ENCODE results near the gene CRTC3. TPM values are rescaled to one million over a fixed set of nuclear protein-coding genes. Genes with fewer than 3 reads are reported as not detected.
A peak's percentile ranks its signal among the peaks of the same experiment; 100 is the strongest.

The CRTC3 gene
- total RNA-seq, 3 donors from 2014 or later, result 21.6 to 53.6 (median 21.7) TPM

DNA sequence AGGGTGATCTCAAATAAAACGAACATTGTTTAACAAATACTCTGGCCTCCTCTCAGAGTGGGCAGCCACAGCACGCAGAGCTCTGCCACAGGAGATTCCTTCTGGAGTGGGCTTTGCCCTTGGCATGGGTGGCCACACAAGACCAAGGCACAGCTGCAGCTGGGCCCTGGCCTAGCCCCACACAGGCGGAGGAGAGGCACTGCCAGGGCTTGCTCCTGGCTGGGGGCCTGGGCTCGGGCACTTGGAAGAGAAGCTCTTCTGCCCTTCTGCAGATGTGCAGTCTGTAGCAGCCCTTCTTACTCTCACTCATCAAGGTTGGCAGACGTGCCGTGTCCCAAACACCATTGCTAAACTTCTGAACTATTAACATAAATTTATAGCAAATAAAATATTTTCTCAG lies 67.2 kb downstream of the CRTC3 start:
- peaks cover 26% of the 10 kb centered on the region for H3K4me1 ChIP-seq (ENCODE audit: low read depth)
- no peaks in the 10 kb centered on the region for H3K9me3 ChIP-seq
- intact Hi-C loops (cut with DNase I, micrococcal nuclease), result no loop called here

GRCh38 chr15:90597577-90597976 lies 67.9 kb downstream of the CRTC3 start:
- intact Hi-C loops (cut with DNase I, micrococcal nuclease), result no loop called here
- Histone ChIP-seq H3K36me3 (ENCODE audit: low read depth) (no peaks in the 10 kb centered on the region), H3K4me1 (ENCODE audit: low read depth) (peaks cover 26% of the 10 kb centered on the region), H3K9me3 (no peaks in the 10 kb centered on the region), H3K4me3 (no peak overlapping the region)
- TF ChIP-seq, protein P1, sequence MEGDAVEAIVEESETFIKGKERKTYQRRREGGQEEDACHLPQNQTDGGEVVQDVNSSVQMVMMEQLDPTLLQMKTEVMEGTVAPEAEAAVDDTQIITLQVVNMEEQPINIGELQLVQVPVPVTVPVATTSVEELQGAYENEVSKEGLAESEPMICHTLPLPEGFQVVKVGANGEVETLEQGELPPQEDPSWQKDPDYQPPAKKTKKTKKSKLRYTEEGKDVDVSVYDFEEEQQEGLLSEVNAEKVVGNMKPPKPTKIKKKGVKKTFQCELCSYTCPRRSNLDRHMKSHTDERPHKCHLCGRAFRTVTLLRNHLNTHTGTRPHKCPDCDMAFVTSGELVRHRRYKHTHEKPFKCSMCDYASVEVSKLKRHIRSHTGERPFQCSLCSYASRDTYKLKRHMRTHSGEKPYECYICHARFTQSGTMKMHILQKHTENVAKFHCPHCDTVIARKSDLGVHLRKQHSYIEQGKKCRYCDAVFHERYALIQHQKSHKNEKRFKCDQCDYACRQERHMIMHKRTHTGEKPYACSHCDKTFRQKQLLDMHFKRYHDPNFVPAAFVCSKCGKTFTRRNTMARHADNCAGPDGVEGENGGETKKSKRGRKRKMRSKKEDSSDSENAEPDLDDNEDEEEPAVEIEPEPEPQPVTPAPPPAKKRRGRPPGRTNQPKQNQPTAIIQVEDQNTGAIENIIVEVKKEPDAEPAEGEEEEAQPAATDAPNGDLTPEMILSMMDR (IDR thresholded peaks at IDR 0.05), result no peak
- ATAC-seq, result peak; percentile 52
- DNase-seq, result no peak

More for the DNA sequence above, 67.2 kb downstream of the CRTC3 start:
- ATAC-seq, result no peak
- TF ChIP-seq, protein P1 (IDR thresholded peaks at IDR 0.05), result no peak
- no peak for DNase-seq
- H3K4me3 ChIP-seq, result no peak overlapping the region
- H3K36me3 ChIP-seq (ENCODE audit: low read depth), result no peaks in the 10 kb centered on the region

GRCh38 chr15:90598031-90598577 lies 68.4 kb downstream of the CRTC3 start:
- ATAC-seq (peak; percentile 79), DNase-seq (peak; percentile 74 to 89 (median 76))
- intact Hi-C loops (cut with DNase I, micrococcal nuclease), result no loop called here
- no peak overlapping the region for H3K4me3 ChIP-seq
- TF ChIP-seq, protein P1 (IDR thresholded peaks at IDR 0.05), result no peak
- no peaks in the 10 kb centered on the region for H3K9me3 ChIP-seq
- H3K4me1 ChIP-seq (ENCODE audit: low read depth), result peaks cover 26% of the 10 kb centered on the region
- H3K36me3 ChIP-seq (ENCODE audit: low read depth), result no peaks in the 10 kb centered on the region

DNA sequence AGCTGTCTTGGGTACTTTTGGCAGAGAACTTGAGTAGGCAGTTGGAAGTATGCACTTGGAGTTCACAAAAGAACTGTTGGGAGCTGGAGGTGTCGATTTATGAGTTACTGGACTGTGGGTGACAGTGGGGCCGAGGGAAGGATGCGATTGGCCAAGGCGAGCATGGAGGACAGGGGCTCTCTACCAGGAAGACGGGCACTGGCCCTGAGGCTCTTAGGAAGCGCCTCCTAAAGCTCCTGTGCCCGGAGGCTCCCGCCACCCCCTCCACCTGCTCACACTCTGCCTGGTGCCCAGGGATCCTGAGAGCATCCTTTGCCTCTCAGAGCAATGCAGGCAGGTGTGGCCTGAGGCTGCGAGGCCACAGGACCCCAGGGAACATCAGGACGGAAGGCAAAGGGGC lies 69.0 kb downstream of the CRTC3 start:
- peaks cover 24% of the 10 kb centered on the region for H3K4me1 ChIP-seq (ENCODE audit: low read depth)
- no peaks in the 10 kb centered on the region for H3K36me3 ChIP-seq (ENCODE audit: low read depth)
- peak in 1 of 3 donors; percentile 32 for DNase-seq
- H3K9me3 ChIP-seq, result no peaks in the 10 kb centered on the region
- ATAC-seq, result no peak
- TF ChIP-seq, protein P1 (IDR thresholded peaks at IDR 0.05), result no peak
- H3K4me3 ChIP-seq, result no peak overlapping the region
- intact Hi-C loops (cut with DNase I, micrococcal nuclease), result no loop called here

- intact Hi-C loops (cut with DNase I, micrococcal nuclease), result no loop called here
- DNase-seq, result no peak
- ATAC-seq, result no peak
- Histone ChIP-seq H3K4me3 (no peak overlapping the region), H3K36me3 (ENCODE audit: low read depth) (no peaks in the 10 kb centered on the region), H3K9me3 (no peaks in the 10 kb centered on the region), H3K4me1 (ENCODE audit: low read depth) (peaks cover 20% of the 10 kb centered on the region)
- TF ChIP-seq, protein P1 (IDR thresholded peaks at IDR 0.05), result no peak
These were observed 69.4 kb downstream of the CRTC3 start for GRCh38 chr15:90599116-90599515.

- no peak for DNase-seq
- intact Hi-C loops (cut with DNase I, micrococcal nuclease), result no loop called here
- ATAC-seq, result no peak
- Histone ChIP-seq H3K4me3 (no peak overlapping the region), H3K4me1 (ENCODE audit: low read depth) (peaks cover 15% of the 10 kb centered on the region), H3K36me3 (ENCODE audit: low read depth) (no peaks in the 10 kb centered on the region), H3K9me3 (no peaks in the 10 kb centered on the region)
- TF ChIP-seq, protein P1 (IDR thresholded peaks at IDR 0.05), result no peak
These were observed 69.9 kb downstream of the CRTC3 start for GRCh38 chr15:90599644-90600043.
